Measurements from ENCODE around the gene GALNT17.

DNA sequence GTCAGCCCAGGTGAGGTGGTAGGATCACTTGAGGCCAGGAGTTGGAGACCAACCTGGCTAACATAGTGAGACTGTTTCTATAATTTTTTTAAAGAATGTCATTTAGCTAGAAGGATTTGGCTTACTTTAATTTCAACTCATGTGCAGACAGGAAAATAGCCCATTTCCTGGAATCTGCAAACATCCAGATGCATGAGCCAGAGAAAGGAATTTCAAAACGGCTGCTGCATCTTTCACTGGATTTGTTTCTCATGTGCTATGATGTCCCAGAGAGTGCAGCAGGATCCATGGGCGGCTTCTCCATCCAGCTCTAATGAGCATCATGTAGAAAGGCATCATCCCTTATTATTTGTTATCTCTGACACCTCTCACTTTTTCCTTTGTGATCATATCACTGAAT lies 149.3 kb downstream of the GALNT17 start:
- no peak for TF ChIP-seq POLR2A (IDR thresholded peaks at IDR 0.05; ENCODE audit: low read length)
- TF ChIP-seq GATA1 (IDR thresholded peaks at IDR 0.05; ENCODE audit: low read depth, low read length) = no peak

Measured in erythroblast (primary cell).